ENCODE data around the gene BCL7C.

The BCL7C gene

DNA sequence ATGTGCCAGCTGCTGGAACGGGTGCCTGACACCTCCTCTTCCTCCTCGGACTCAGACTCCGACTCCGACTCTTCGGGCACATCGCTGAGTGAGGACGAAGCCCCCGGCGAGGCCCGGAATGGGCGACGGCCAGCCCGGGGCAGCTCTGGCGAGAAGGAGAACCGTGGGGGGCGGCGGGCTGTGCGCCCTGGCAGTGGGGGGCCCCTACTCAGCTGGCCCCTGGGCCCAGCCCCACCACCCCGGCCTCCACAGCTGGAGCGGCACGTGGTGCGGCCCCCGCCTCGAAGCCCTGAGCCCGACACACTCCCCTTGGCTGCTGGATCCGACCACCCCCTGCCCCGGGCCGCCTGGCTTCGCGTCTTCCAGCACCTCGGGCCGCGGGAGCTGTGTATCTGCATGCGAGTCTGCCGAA is 36.3 kb upstream of the BCL7C start:
- H3K4me2 ChIP-seq (ENCODE audit: low read depth, low read length), result no peak overlapping the region
- H3K27ac ChIP-seq (ENCODE audit: low read length), result no peak overlapping the region
- H3K36me3 ChIP-seq (replicated peaks; ENCODE audit: insufficient read depth, low read length), result no peaks in the 10 kb centered on the region
- H3F3A ChIP-seq (ENCODE audit: insufficient read depth, low read length), result no peaks in the 10 kb centered on the region
- no peaks in the 10 kb centered on the region for H3K4me1 ChIP-seq (ENCODE audit: low read length)
- H3K9me2 ChIP-seq (replicated peaks; ENCODE audit: insufficient read depth, low read length), result no peaks in the 10 kb centered on the region
- DNase-seq, result no peak
- no peak overlapping the region for H3K9ac ChIP-seq (ENCODE audit: low read length)
- TF ChIP-seq, protein P1, sequence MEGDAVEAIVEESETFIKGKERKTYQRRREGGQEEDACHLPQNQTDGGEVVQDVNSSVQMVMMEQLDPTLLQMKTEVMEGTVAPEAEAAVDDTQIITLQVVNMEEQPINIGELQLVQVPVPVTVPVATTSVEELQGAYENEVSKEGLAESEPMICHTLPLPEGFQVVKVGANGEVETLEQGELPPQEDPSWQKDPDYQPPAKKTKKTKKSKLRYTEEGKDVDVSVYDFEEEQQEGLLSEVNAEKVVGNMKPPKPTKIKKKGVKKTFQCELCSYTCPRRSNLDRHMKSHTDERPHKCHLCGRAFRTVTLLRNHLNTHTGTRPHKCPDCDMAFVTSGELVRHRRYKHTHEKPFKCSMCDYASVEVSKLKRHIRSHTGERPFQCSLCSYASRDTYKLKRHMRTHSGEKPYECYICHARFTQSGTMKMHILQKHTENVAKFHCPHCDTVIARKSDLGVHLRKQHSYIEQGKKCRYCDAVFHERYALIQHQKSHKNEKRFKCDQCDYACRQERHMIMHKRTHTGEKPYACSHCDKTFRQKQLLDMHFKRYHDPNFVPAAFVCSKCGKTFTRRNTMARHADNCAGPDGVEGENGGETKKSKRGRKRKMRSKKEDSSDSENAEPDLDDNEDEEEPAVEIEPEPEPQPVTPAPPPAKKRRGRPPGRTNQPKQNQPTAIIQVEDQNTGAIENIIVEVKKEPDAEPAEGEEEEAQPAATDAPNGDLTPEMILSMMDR (IDR thresholded peaks at IDR 0.05; ENCODE audit: low read length), result no peak
- TF ChIP-seq EZH2 (optimal IDR thresholded peaks at IDR 0.05; ENCODE audit: low read depth, low read length) (no peak), EZH2phosphoT487 (IDR thresholded peaks at IDR 0.05; ENCODE audit: low read length) (no peak)
- no peaks in the 10 kb centered on the region for H3K27me3 ChIP-seq (replicated peaks; ENCODE audit: insufficient read depth, low read length)
- no peaks in the 10 kb centered on the region for H4K20me1 ChIP-seq (ENCODE audit: insufficient read depth, low read length)
- H3K79me2 ChIP-seq (ENCODE audit: low read length), result no peaks in the 10 kb centered on the region
- no peak overlapping the region for H2AFZ ChIP-seq (ENCODE audit: low read length)
- no peaks in the 10 kb centered on the region for H3K9me3 ChIP-seq (replicated peaks; ENCODE audit: insufficient read depth, low read length)
- no peak overlapping the region for H3K4me3 ChIP-seq (ENCODE audit: low read length)

GRCh38 chr16:30929167-30929566 is 35.3 kb upstream of the BCL7C start:
- no peaks in the 10 kb centered on the region for H3K9me3 ChIP-seq (replicated peaks; ENCODE audit: insufficient read depth, low read length)
- no peak overlapping the region for H3K27ac ChIP-seq (ENCODE audit: low read length)
- no peak overlapping the region for H3K4me3 ChIP-seq (ENCODE audit: low read length)
- H3K4me1 ChIP-seq (ENCODE audit: low read length), result no peaks in the 10 kb centered on the region
- no peak overlapping the region for H2AFZ ChIP-seq (ENCODE audit: low read length)
- no peaks in the 10 kb centered on the region for H3F3A ChIP-seq (ENCODE audit: insufficient read depth, low read length)
- no peak overlapping the region for H3K9ac ChIP-seq (ENCODE audit: low read length)
- TF ChIP-seq, protein P1 (IDR thresholded peaks at IDR 0.05; ENCODE audit: low read length), result no peak
- TF ChIP-seq EZH2 (optimal IDR thresholded peaks at IDR 0.05; ENCODE audit: low read depth, low read length), result no peak
- TF ChIP-seq EZH2phosphoT487 (IDR thresholded peaks at IDR 0.05; ENCODE audit: low read length), result no peak
- no peaks in the 10 kb centered on the region for H4K20me1 ChIP-seq (ENCODE audit: insufficient read depth, low read length)
- DNase-seq, result no peak
- no peaks in the 10 kb centered on the region for H3K79me2 ChIP-seq (ENCODE audit: low read length)
- H3K4me2 ChIP-seq (ENCODE audit: low read depth, low read length), result no peak overlapping the region
- H3K36me3 ChIP-seq (replicated peaks; ENCODE audit: insufficient read depth, low read length), result no peaks in the 10 kb centered on the region
- H3K27me3 ChIP-seq (replicated peaks; ENCODE audit: insufficient read depth, low read length), result no peaks in the 10 kb centered on the region
- no peaks in the 10 kb centered on the region for H3K9me2 ChIP-seq (replicated peaks; ENCODE audit: insufficient read depth, low read length)

- H3K4me1 ChIP-seq (ENCODE audit: low read length), result no peaks in the 10 kb centered on the region
- no peaks in the 10 kb centered on the region for H4K20me1 ChIP-seq (ENCODE audit: insufficient read depth, low read length)
- TF ChIP-seq EZH2phosphoT487 (IDR thresholded peaks at IDR 0.05; ENCODE audit: low read length) (no peak), EZH2 (optimal IDR thresholded peaks at IDR 0.05; ENCODE audit: low read depth, low read length) (no peak)
- TF ChIP-seq, protein P1 (IDR thresholded peaks at IDR 0.05; ENCODE audit: low read length), result no peak
- no peaks in the 10 kb centered on the region for H3K79me2 ChIP-seq (ENCODE audit: low read length)
- no peak overlapping the region for H2AFZ ChIP-seq (ENCODE audit: low read length)
- no peak overlapping the region for H3K4me3 ChIP-seq (ENCODE audit: low read length)
- no peak for DNase-seq
- H3K4me2 ChIP-seq (ENCODE audit: low read depth, low read length), result no peak overlapping the region
- no peaks in the 10 kb centered on the region for H3K36me3 ChIP-seq (replicated peaks; ENCODE audit: insufficient read depth, low read length)
- no peak overlapping the region for H3K9ac ChIP-seq (ENCODE audit: low read length)
- H3K9me2 ChIP-seq (replicated peaks; ENCODE audit: insufficient read depth, low read length), result no peaks in the 10 kb centered on the region
- no peak overlapping the region for H3K27ac ChIP-seq (ENCODE audit: low read length)
- no peaks in the 10 kb centered on the region for H3F3A ChIP-seq (ENCODE audit: insufficient read depth, low read length)
- H3K9me3 ChIP-seq (replicated peaks; ENCODE audit: insufficient read depth, low read length), result no peaks in the 10 kb centered on the region
- no peaks in the 10 kb centered on the region for H3K27me3 ChIP-seq (replicated peaks; ENCODE audit: insufficient read depth, low read length)
Observed at GRCh38 chr16:30928390-30928789, 34.5 kb upstream of the BCL7C start.

All from MM.1S (cell line).